PC-3 (cell line): ENCODE results near the gene LDLRAP1. TPM values are rescaled to one million over a fixed set of nuclear protein-coding genes. Genes with fewer than 3 reads are reported as not detected.

ENCODE experiments used
- ATAC-seq: fragments of 200-7000 bp; cut with Tn5 transposase; 2 replicates; pipeline ENCODE4 v1.9.1; 2020; ENCODE audit warnings: mild to moderate bottlenecking, moderate library complexity
- BruUV-seq: library from RNA; stranded (reverse); fragments of 400-500 nt; replicated peaks from 2 replicates; lab custom pipeline; 2021; lab: Mats Ljungman, UMichigan
- CTCF ChIA-PET: fragments of 300-600 bp; sonication (Branson Sonifier 250); formaldehyde crosslinking; loops from one replicate; lab custom pipeline; 2022; ENCODE audit warnings: antibody characterized with exemption; lab: Charles Lee
- POLR2A ChIA-PET: fragments of 300-600 bp; sonication (Branson Sonifier 250); formaldehyde crosslinking; loops from one replicate; lab custom pipeline; 2022; ENCODE audit warnings: antibody characterized with exemption; ENCODE audit not compliant: unreplicated experiment; lab: Charles Lee
- DNase-seq: peaks from one replicate; pipeline ENCODE4 v3.0.0-alpha.2; 2015
- H2AFZ ChIP-seq: fragments of 300-600 bp; sonication (generic); 2 replicates; pipeline ENCODE4 v1.6.0; 2016; ENCODE audit warnings: antibody characterized with exemption, low read length
- H3F3A ChIP-seq: fragments of 300-600 bp; sonication (generic); one replicate; pipeline ENCODE4 v1.6.0; 2017; ENCODE audit warnings: antibody characterized with exemption, low read length, control low read depth, mild to moderate bottlenecking; ENCODE audit not compliant: unreplicated experiment
- H3K27ac ChIP-seq: fragments of 300-600 bp; sonication (generic); 2 replicates; pipeline ENCODE4 v1.5.1; 2016; ENCODE audit warnings: mild to moderate bottlenecking, low read length
- H3K27me3 ChIP-seq: fragments of 300-600 bp; sonication (generic); 2 replicates; pipeline ENCODE4 v1.6.1; 2016; ENCODE audit warnings: low read length, mixed read lengths
- H3K36me3 ChIP-seq: fragments of 300-600 bp; sonication (generic); 2 replicates; pipeline ENCODE4 v1.6.1; 2016; ENCODE audit warnings: low read depth, mixed run types, low read length, mixed read lengths
- H3K4me1 ChIP-seq: fragments of 300-600 bp; sonication (generic); 2 replicates; pipeline ENCODE4 v1.5.1; 2016; ENCODE audit warnings: low read length; ENCODE audit not compliant: insufficient read depth
- H3K4me2 ChIP-seq: fragments of 300-600 bp; sonication (generic); 2 replicates; pipeline ENCODE4 v1.6.0; 2016; ENCODE audit warnings: low read length
- H3K4me3 ChIP-seq: fragments of 300-600 bp; sonication (generic); 2 replicates; pipeline ENCODE4 v1.5.1; 2016; ENCODE audit warnings: mild to moderate bottlenecking, low read length, mixed read lengths
- H3K79me2 ChIP-seq: fragments of 300-600 bp; sonication (generic); 2 replicates; pipeline ENCODE4 v1.6.1; 2017; ENCODE audit warnings: low read length, mixed read lengths
- H3K9ac ChIP-seq: fragments of 300-600 bp; sonication (generic); 2 replicates; pipeline ENCODE4 v1.6.0; 2016; ENCODE audit warnings: mild to moderate bottlenecking, low read length
- H3K9me2 ChIP-seq: fragments of 300-600 bp; sonication (generic); replicated peaks from 2 replicates; pipeline ENCODE4 v1.6.1; 2016; ENCODE audit warnings: mixed run types, low read length, mixed read lengths
- H3K9me3 ChIP-seq: fragments of 300-600 bp; sonication (generic); 2 replicates; pipeline ENCODE4 v1.6.1; 2016; ENCODE audit warnings: low read length, mixed read lengths
- H4K20me1 ChIP-seq: fragments of 300-600 bp; sonication (generic); 2 replicates; pipeline ENCODE4 v1.6.1; 2016; ENCODE audit warnings: low read length, mixed read lengths
- EZH2 ChIP-seq: fragments of 300-600 bp; sonication (generic); IDR thresholded peaks from one replicate; pipeline ENCODE4 v1.6.1; 2017; ENCODE audit warnings: antibody characterized with exemption, mild to moderate bottlenecking, low read length; ENCODE audit not compliant: unreplicated experiment
- EZH2phosphoT487 ChIP-seq: fragments of 300-600 bp; sonication (generic); IDR thresholded peaks from 2 replicates; pipeline ENCODE4 v1.6.1; 2018; ENCODE audit warnings: mild to moderate bottlenecking, antibody characterized with exemption, low read length, borderline replicate concordance
- intact Hi-C: fragments of 100-400 bp; cut with micrococcal nuclease; formaldehyde crosslinking; loops from 2 replicates; pipeline ENCODE4 v1.9.0; 2023
- total RNA-seq: library from RNA; depleted of rRNA; stranded (reverse); fragments of >200 nt; gene quantifications from 2 replicates; pipeline ENCODE4 v1.2.3, GENCODE V29; 2014
- TF ChIP-seq, protein P1 (sequence below): fragments of 300-600 bp; sonication (generic); conservative IDR thresholded peaks from 2 replicates; pipeline ENCODE4 v1.5.1; 2017; ENCODE audit warnings: antibody characterized with exemption, low read depth, mild to moderate bottlenecking, low read length

The LDLRAP1 gene
- total RNA-seq, 1 experiment from 2014 or later, result 26.5 TPM

DNA sequence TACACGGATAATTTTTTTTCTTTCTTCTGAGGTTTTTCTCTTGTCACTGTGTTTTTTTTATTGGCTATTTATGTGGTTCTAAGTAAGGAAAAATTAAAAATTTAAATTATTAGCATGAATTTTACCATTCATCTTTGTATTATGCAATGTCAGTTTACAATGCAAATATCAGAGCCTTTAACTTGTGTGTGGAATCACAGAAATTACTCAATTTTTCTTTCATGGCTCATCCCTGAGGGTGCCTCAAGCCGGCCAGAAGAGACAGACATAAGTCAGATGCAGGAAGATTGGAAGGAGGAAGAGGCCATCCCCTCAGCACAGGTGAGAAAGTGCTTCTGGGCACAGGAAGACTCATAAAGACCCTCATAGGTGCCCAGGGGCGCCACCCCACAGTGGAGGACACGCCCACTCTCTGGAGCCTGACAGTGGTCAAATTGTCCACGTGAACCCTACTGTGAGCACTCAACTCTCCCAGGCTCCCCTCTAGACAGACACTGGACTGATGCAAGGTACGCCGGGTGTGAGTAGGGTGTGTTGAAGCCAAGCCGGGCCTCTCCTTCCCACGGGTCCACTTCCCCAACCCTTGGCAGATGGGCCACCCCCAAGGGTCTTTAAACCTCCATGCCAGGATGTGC, 9.5 kb upstream of the LDLRAP1 start:
- CTCF ChIA-PET, result no interaction called here
- intact Hi-C loops, result no loop called here

DNA sequence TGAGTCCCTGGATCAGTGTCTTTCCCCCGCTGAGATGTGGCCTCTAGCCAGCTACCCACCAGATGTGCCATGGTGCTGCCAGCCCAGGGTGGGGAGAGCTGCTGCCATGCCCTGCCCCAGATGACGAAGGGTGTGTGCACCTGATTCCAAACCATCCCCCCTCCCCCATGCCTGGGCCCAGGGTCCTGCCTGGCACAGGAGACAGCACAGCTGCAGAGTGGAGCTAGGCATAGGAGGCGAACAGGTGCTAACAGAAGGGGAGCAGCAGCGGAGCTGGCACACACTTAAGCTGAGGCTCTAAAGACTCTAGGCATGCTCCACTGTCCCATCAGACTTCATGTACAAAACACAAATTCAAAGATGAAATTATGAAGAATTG, 9.0 kb upstream of the LDLRAP1 start:
- Histone ChIP-seq H3K4me1 (no peaks in the 10 kb centered on the region; the same call in 1 of the 2 replicates), H4K20me1 (no peaks in the 10 kb centered on the region), H3K4me3 (no peak overlapping the region), H3K9me2 (no peaks in the 10 kb centered on the region), H3F3A (no peaks in the 10 kb centered on the region), H3K27me3 (no peaks in the 10 kb centered on the region), H3K9me3 (no peaks in the 10 kb centered on the region), H3K36me3 (no peaks in the 10 kb centered on the region), H3K4me2 (no peak overlapping the region), H3K79me2 (no peaks in the 10 kb centered on the region), H2AFZ (no peak overlapping the region), H3K27ac (no peak overlapping the region), H3K9ac (no peak overlapping the region)
- CTCF ChIA-PET, result no interaction called here
- intact Hi-C loops, result no loop called here
- no peak for DNase-seq
- TF ChIP-seq EZH2, result no peak
- TF ChIP-seq EZH2phosphoT487, result no peak
- TF ChIP-seq, protein P1, sequence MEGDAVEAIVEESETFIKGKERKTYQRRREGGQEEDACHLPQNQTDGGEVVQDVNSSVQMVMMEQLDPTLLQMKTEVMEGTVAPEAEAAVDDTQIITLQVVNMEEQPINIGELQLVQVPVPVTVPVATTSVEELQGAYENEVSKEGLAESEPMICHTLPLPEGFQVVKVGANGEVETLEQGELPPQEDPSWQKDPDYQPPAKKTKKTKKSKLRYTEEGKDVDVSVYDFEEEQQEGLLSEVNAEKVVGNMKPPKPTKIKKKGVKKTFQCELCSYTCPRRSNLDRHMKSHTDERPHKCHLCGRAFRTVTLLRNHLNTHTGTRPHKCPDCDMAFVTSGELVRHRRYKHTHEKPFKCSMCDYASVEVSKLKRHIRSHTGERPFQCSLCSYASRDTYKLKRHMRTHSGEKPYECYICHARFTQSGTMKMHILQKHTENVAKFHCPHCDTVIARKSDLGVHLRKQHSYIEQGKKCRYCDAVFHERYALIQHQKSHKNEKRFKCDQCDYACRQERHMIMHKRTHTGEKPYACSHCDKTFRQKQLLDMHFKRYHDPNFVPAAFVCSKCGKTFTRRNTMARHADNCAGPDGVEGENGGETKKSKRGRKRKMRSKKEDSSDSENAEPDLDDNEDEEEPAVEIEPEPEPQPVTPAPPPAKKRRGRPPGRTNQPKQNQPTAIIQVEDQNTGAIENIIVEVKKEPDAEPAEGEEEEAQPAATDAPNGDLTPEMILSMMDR, result no peak
- BruUV-seq, result no TSS peak
- ATAC-seq, result no peak
- POLR2A ChIA-PET, result no interaction called here

More for the DNA sequence above, 9.5 kb upstream of the LDLRAP1 start:
- POLR2A ChIA-PET, result no interaction called here
- H3K27ac ChIP-seq, result no peak overlapping the region
- no peaks in the 10 kb centered on the region; the same call in 1 of the 2 replicates for H3K4me1 ChIP-seq
- no peaks in the 10 kb centered on the region for H3K79me2 ChIP-seq
- TF ChIP-seq EZH2 (no peak), EZH2phosphoT487 (no peak)
- TF ChIP-seq, protein P1, result no peak
- H3K36me3 ChIP-seq, result no peaks in the 10 kb centered on the region
- no peak overlapping the region for H3K4me3 ChIP-seq
- H3F3A ChIP-seq, result no peaks in the 10 kb centered on the region
- no peak for ATAC-seq
- no peak overlapping the region for H3K9ac ChIP-seq
- H3K9me3 ChIP-seq, result no peaks in the 10 kb centered on the region
- DNase-seq, result no peak
- no TSS peak for BruUV-seq
- no peak overlapping the region for H2AFZ ChIP-seq
- H3K4me2 ChIP-seq, result no peak overlapping the region
- H4K20me1 ChIP-seq, result no peaks in the 10 kb centered on the region
- H3K9me2 ChIP-seq, result no peaks in the 10 kb centered on the region
- no peaks in the 10 kb centered on the region for H3K27me3 ChIP-seq

DNA sequence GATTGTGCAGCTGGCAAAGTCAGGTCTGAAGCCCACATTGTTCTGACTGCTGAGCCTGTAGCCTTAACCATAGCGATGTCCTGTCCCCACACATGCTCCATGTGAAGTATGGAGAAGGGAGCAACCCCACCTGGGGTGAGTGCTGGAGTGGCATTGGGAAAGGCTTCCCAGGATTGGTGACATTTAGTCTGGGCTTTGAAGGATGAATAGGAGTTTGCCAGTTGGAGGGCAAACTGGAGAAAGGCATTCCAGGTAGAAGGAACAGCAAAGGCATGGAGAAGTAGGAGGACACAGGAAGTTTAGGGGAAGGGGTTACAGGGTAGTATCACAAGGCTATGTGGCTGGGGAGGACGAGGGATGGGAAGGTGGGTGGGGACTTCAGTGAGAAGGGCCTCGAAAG, 7.3 kb upstream of the LDLRAP1 start:
- H3K4me3 ChIP-seq, result no peak overlapping the region
- no peak for ATAC-seq
- intact Hi-C loops, result no loop called here
- H3K4me2 ChIP-seq, result no peak overlapping the region
- H2AFZ ChIP-seq, result no peak overlapping the region
- BruUV-seq, result no TSS peak
- TF ChIP-seq EZH2 (no peak), EZH2phosphoT487 (no peak)
- TF ChIP-seq, protein P1, result no peak
- ChIA-PET CTCF (no interaction called here), POLR2A (no interaction called here)
- H3K4me1 ChIP-seq, result no peaks in the 10 kb centered on the region; the same call in 1 of the 2 replicates
- no peaks in the 10 kb centered on the region for H3K9me3 ChIP-seq
- H3K27ac ChIP-seq, result no peak overlapping the region
- no peaks in the 10 kb centered on the region for H3K36me3 ChIP-seq
- H3F3A ChIP-seq, result no peaks in the 10 kb centered on the region
- no peaks in the 10 kb centered on the region for H3K9me2 ChIP-seq
- DNase-seq, result no peak
- H3K79me2 ChIP-seq, result no peaks in the 10 kb centered on the region
- H3K9ac ChIP-seq, result no peak overlapping the region
- H4K20me1 ChIP-seq, result no peaks in the 10 kb centered on the region
- no peaks in the 10 kb centered on the region for H3K27me3 ChIP-seq
